Body of pancreas (tissue), 4 donors: ENCODE data around the gene PCED1A.

Experiments
- POLR2A ChIP-seq, 3 donors: fragments of 450-650 bp; IDR thresholded peaks; one replicate each; pipeline ENCODE4 v1.6.1; 2016; ENCODE audit warnings: antibody characterized with exemption in 3 of 3, mild to moderate bottlenecking in 2 of 3
- TF ChIP-seq, protein P1 (sequence below), 7 experiments: fragments of 450-650 bp in 4 of 7; fragments of 200-600 bp in 3 of 7; sonication (generic) in 3 of 7; IDR thresholded peaks; one replicate each; pipeline ENCODE4 v1.5.1; 2016 to 2019; ENCODE audit warnings: antibody characterized with exemption in 7 of 7

- TF ChIP-seq, protein P1, sequence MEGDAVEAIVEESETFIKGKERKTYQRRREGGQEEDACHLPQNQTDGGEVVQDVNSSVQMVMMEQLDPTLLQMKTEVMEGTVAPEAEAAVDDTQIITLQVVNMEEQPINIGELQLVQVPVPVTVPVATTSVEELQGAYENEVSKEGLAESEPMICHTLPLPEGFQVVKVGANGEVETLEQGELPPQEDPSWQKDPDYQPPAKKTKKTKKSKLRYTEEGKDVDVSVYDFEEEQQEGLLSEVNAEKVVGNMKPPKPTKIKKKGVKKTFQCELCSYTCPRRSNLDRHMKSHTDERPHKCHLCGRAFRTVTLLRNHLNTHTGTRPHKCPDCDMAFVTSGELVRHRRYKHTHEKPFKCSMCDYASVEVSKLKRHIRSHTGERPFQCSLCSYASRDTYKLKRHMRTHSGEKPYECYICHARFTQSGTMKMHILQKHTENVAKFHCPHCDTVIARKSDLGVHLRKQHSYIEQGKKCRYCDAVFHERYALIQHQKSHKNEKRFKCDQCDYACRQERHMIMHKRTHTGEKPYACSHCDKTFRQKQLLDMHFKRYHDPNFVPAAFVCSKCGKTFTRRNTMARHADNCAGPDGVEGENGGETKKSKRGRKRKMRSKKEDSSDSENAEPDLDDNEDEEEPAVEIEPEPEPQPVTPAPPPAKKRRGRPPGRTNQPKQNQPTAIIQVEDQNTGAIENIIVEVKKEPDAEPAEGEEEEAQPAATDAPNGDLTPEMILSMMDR (IDR thresholded peaks at IDR 0.05) = no peak
- no peak for TF ChIP-seq POLR2A (IDR thresholded peaks at IDR 0.05)
These were observed 42.2 kb downstream of the PCED1A start for GRCh38 chr20:2798095-2798805.
